Hepatocyte (in vitro differentiated cells): ENCODE measurements around the gene AMD1. TPM values are rescaled to one million over a fixed set of nuclear protein-coding genes. Genes with fewer than 3 reads are reported as not detected.

Source experiments
- DNase-seq: peaks from one replicate; pipeline ENCODE4 v3.0.0-alpha.2; 2016; ENCODE audit warnings: low spot score
- H2AFZ ChIP-seq: fragments of 200-600 bp; sonication (generic); 2 replicates; pipeline ENCODE4 v1.6.0; 2016; ENCODE audit warnings: antibody characterized with exemption, mild to moderate bottlenecking
- H3K27ac ChIP-seq: fragments of 200-600 bp; sonication (generic); 2 replicates; pipeline ENCODE4 v1.5.1; 2016; ENCODE audit warnings: mild to moderate bottlenecking
- H3K27me3 ChIP-seq: fragments of 200-600 bp; sonication (generic); 2 replicates; pipeline ENCODE4 v1.6.1; 2016
- H3K36me3 ChIP-seq: fragments of 200-600 bp; sonication (generic); replicated peaks from 2 replicates; pipeline ENCODE4 v1.5.1; 2016; ENCODE audit warnings: low read depth; ENCODE audit not compliant: insufficient read depth
- H3K4me1 ChIP-seq: fragments of 200-600 bp; sonication (generic); 2 replicates; pipeline ENCODE4 v1.5.1; 2016; ENCODE audit warnings: mild to moderate bottlenecking, moderate library complexity; ENCODE audit not compliant: insufficient read depth
- H3K4me2 ChIP-seq: fragments of 200-600 bp; sonication (generic); 2 replicates; pipeline ENCODE4 v1.6.0; 2016
- H3K4me3 ChIP-seq: fragments of 200-600 bp; sonication (generic); 2 replicates; pipeline ENCODE4 v1.5.1; 2016; ENCODE audit warnings: mild to moderate bottlenecking
- H3K79me2 ChIP-seq: fragments of 200-600 bp; sonication (generic); 2 replicates; pipeline ENCODE4 v1.6.0; 2017; ENCODE audit warnings: mild to moderate bottlenecking
- H3K9me2 ChIP-seq: fragments of 200-600 bp; sonication (generic); replicated peaks from 2 replicates; pipeline ENCODE4 v1.6.0; 2017; ENCODE audit warnings: mild to moderate bottlenecking; ENCODE audit not compliant: insufficient read depth
- H3K9me3 ChIP-seq: fragments of 200-600 bp; sonication (generic); 2 replicates; pipeline ENCODE4 v1.5.1; 2016; ENCODE audit warnings: low read depth, mild to moderate bottlenecking
- H4K20me1 ChIP-seq: fragments of 200-600 bp; sonication (generic); 2 replicates; pipeline ENCODE4 v1.6.0; 2016; ENCODE audit warnings: mild to moderate bottlenecking; ENCODE audit not compliant: insufficient read depth, poor library complexity, severe bottlenecking
- CTCF ChIP-seq: fragments of 200-600 bp; sonication (generic); IDR thresholded peaks from 2 replicates; pipeline ENCODE4 v1.5.1; 2016; ENCODE audit warnings: antibody characterized with exemption, mild to moderate bottlenecking; ENCODE audit not compliant: poor library complexity
- EZH2 ChIP-seq: fragments of 200-600 bp; sonication (generic); IDR thresholded peaks from 2 replicates; pipeline ENCODE4 v1.6.1; 2016; ENCODE audit warnings: antibody characterized with exemption, mild to moderate bottlenecking, borderline replicate concordance
- EZH2phosphoT487 ChIP-seq: fragments of 200-600 bp; sonication (generic); IDR thresholded peaks from one replicate; pipeline ENCODE4 v1.6.1; 2018; ENCODE audit warnings: antibody characterized with exemption, mild to moderate bottlenecking, low read depth, moderate library complexity; ENCODE audit not compliant: unreplicated experiment, severe bottlenecking
- WGBS: methylation state at CpG from one replicate; pipeline ENCODE4 v1.1.6; 2016; ENCODE audit warnings: low lambda C conversion rate; ENCODE audit errors: missing lambda C conversion rate; 5-methylcytosine and 5-hydroxymethylcytosine counted together
- polyA plus RNA-seq: library from polyadenylated mRNA; unstranded; fragments of >200 nt; fragmentation: Nextera tagmentation; extraction: Ambion mirVana; gene quantifications from 2 replicates; pipeline ENCODE4 v1.2.1, GENCODE V29; 2016
- total RNA-seq: library from RNA; depleted of rRNA; stranded (reverse); fragments of >200 nt; gene quantifications from 2 replicates; pipeline ENCODE4 v1.2.3, GENCODE V29; 2014

Gene AMD1
- total and polyA plus RNA-seq, 2 experiments from 2014 or later: 42.7 to 106 TPM

- Histone ChIP-seq H3K4me2 (no peak overlapping the region), H2AFZ (no peak overlapping the region), H3K36me3 (no peaks in the 10 kb centered on the region), H3K27ac (no peak overlapping the region), H3K9me3 (no peaks in the 10 kb centered on the region), H3K4me1 (no peaks in the 10 kb centered on the region), H3K79me2 (no peaks in the 10 kb centered on the region), H3K9me2 (no peaks in the 10 kb centered on the region), H3K4me3 (no peak overlapping the region), H3K27me3 (no peaks in the 10 kb centered on the region), H4K20me1 (no peaks in the 10 kb centered on the region)
- no peak for DNase-seq
- 97% methylated on average over 2 of the region's 2 CpGs for WGBS
- no peak for TF ChIP-seq EZH2phosphoT487
- no peak for TF ChIP-seq EZH2
- no peak for TF ChIP-seq CTCF
Observed at GRCh38 chr6:110852773-110853172, 21.8 kb upstream of the AMD1 start.

GRCh38 chr6:110853754-110854477 is 20.7 kb upstream of the AMD1 start:
- Histone ChIP-seq H3K4me1 (no peaks in the 10 kb centered on the region), H3K79me2 (no peaks in the 10 kb centered on the region), H4K20me1 (no peaks in the 10 kb centered on the region), H2AFZ (no peak overlapping the region), H3K4me3 (no peak overlapping the region), H3K4me2 (no peak overlapping the region), H3K9me3 (no peaks in the 10 kb centered on the region), H3K9me2 (no peaks in the 10 kb centered on the region), H3K27ac (no peak overlapping the region), H3K27me3 (no peaks in the 10 kb centered on the region), H3K36me3 (no peaks in the 10 kb centered on the region)
- DNase-seq: no peak
- WGBS: 78% methylated on average over 5 of the region's 5 CpGs
- TF ChIP-seq EZH2phosphoT487: no peak
- TF ChIP-seq EZH2: no peak
- no peak for TF ChIP-seq CTCF

GRCh38 chr6:110856296-110856695 is 18.3 kb upstream of the AMD1 start:
- TF ChIP-seq EZH2phosphoT487: no peak
- no peak for TF ChIP-seq EZH2
- TF ChIP-seq CTCF: no peak
- H3K9me3 ChIP-seq: no peaks in the 10 kb centered on the region
- H3K36me3 ChIP-seq: no peaks in the 10 kb centered on the region
- no peak overlapping the region for H3K27ac ChIP-seq
- no peak overlapping the region for H3K4me2 ChIP-seq
- H3K27me3 ChIP-seq: no peaks in the 10 kb centered on the region
- H3K4me1 ChIP-seq: no peaks in the 10 kb centered on the region
- 96% methylated on average over 3 of the region's 3 CpGs for WGBS
- H3K79me2 ChIP-seq: no peaks in the 10 kb centered on the region
- H3K4me3 ChIP-seq: no peak overlapping the region
- H4K20me1 ChIP-seq: no peaks in the 10 kb centered on the region
- H3K9me2 ChIP-seq: no peaks in the 10 kb centered on the region
- DNase-seq: no peak
- no peak overlapping the region for H2AFZ ChIP-seq
